ENCODE measurements around the gene PRPF38B. TPM values are rescaled to one million over a fixed set of nuclear protein-coding genes. Genes with fewer than 3 reads are reported as not detected.
A peak's percentile ranks its signal among the peaks of the same experiment; 100 is the strongest.

Gene PRPF38B
- total RNA-seq, 1 experiment from 2014 or later, result 46.4 TPM

GRCh38 chr1:108745980-108746381 lies 53.9 kb downstream of the PRPF38B start:
- RAD21 ChIA-PET (ENCODE audit: low non-redundant PET in 1 of 2, low total read pairs in 2 of 2, uncharacterized antibody in 2 of 2, unreplicated experiment in 2 of 2), result no interaction called here
- TF ChIP-seq CEBPB (IDR thresholded peaks at IDR 0.05; ENCODE audit: low read depth) (no peak), TCF7L2 (IDR thresholded peaks at IDR 0.05; ENCODE audit: borderline replicate concordance, extremely low read depth, insufficient read depth, insufficient read length) (no peak), REST (IDR thresholded peaks at IDR 0.05; ENCODE audit: low read depth) (no peak), EZH2phosphoT487 (IDR thresholded peaks at IDR 0.05; ENCODE audit: borderline replicate concordance) (no peak)

More at GRCh38 chr1:108745980-108746381, 53.9 kb downstream of the PRPF38B start:
- Histone ChIP-seq H3K36me3 (ENCODE audit: control insufficient read depth in 1 of 2, insufficient read depth in 2 of 2, low read length in 2 of 2) (no peaks in the 10 kb centered on the region), H3K4me1 (ENCODE audit: control insufficient read depth in 1 of 2, insufficient read depth in 2 of 2, low read length in 2 of 2) (peaks cover 3 to 12% of the 10 kb centered on the region in 2 experiments; a peak in 3 of 4 replicates), H3K27ac (ENCODE audit: low read depth, low read length) (no peak overlapping the region), H4K20me1 (ENCODE audit: insufficient read depth) (no peaks in the 10 kb centered on the region), H3K9ac (ENCODE audit: low read length) (no peak overlapping the region), H3K27me3 (ENCODE audit: insufficient read depth, low read length) (no peaks in the 10 kb centered on the region), H3K9me2 (ENCODE audit: insufficient read depth) (no peaks in the 10 kb centered on the region), H3K79me2 (ENCODE audit: insufficient read depth, low read length) (peaks cover 15% of the 10 kb centered on the region), H3K4me3 (replicated peaks in 1 of 2; ENCODE audit: low read depth in 1 of 2, low read length in 2 of 2) (peak overlapping the region in 1 of 2 experiments; percentile 18; a peak in 2 of 4 replicates), H3K4me2 (ENCODE audit: low read length) (peak overlapping the region; percentile 77), H3K9me3 (ENCODE audit: control insufficient read depth in 1 of 2, insufficient read depth in 1 of 2, low read depth in 1 of 2, low read length in 2 of 2) (no peaks in the 10 kb centered on the region), H2AFZ (ENCODE audit: low read depth, low read length, poor library complexity, severe bottlenecking) (peak overlapping the region; percentile 91)
- DNase-seq (ENCODE audit: low read depth, low spot score) (no peak), ATAC-seq (peak; percentile 0)
- TSS peak; percentile 87 for BruUV-seq (replicated peaks)
- ChIA-PET POLR2A (no interaction called here), CTCF (no interaction called here)
- intact Hi-C loops (cut with micrococcal nuclease), result loop anchor here (1.0 to 5.0 kb wide), 2 partner anchors 54 to 152 kb away; partner anchors contain the start of gene PRPF38B
